Adrenal gland (tissue), 5 donors: ENCODE data around the gene CPHXL.

Experiments
- CTCF ChIP-seq, 6 experiments: fragments of 450-650 bp in 4 of 6; fragments of 200-600 bp in 2 of 6; sonication (generic) in 1 of 6; IDR thresholded peaks; 1 replicate in 5 of 6; 2 replicates in 1 of 6; pipeline versions ENCODE4 v1.5.1 to v1.8.0; 2016 to 2021; ENCODE audit warnings: antibody characterized with exemption in 6 of 6, mild to moderate bottlenecking in 2 of 6, moderate library complexity in 1 of 6
- POLR2A ChIP-seq, 2 donors: fragments of 450-650 bp; IDR thresholded peaks; one replicate each; pipeline ENCODE4 v1.6.1; 2017; ENCODE audit warnings: antibody characterized with exemption in 2 of 2, mild to moderate bottlenecking in 2 of 2, moderate library complexity in 1 of 2
- donor health status: DM: no; HTN: no; CAD: no.

GRCh38 chr16:75750528-75750927 is 24.2 kb upstream of the CPHXL start:
- TF ChIP-seq CTCF (IDR thresholded peaks at IDR 0.05) (no peak), POLR2A (IDR thresholded peaks at IDR 0.05) (no peak)
